Measurements from ENCODE around the gene PROS1. TPM values are rescaled to one million over a fixed set of nuclear protein-coding genes. Genes with fewer than 3 reads are reported as not detected.
"Not testable (repeated sequence)": the region's sequence is repeated elsewhere in the genome, so short reads cannot be mapped to it uniquely, and the experiment has no call there.

The PROS1 gene
- polyA plus RNA-seq, 1 of the 3 experiments (the other 2 are of a cell fraction) = 9.1 TPM

- H3K79me2 ChIP-seq (ENCODE audit: insufficient read depth) = no peaks in the 10 kb centered on the region
- no peaks in the 10 kb centered on the region for H3K9me2 ChIP-seq
- no peak overlapping the region for H3K27ac ChIP-seq (ENCODE audit: low read depth in 2 of 2, low read length in 1 of 2)
- ChIA-PET CTCF (interaction anchor here (0.7 kb wide), 1 partner anchor 36 kb away, joined by 3 read pairs; no protein-coding TSS in a partner anchor), POLR2A (no interaction called here)
- peaks cover 0 to 2% of the 10 kb centered on the region in 2 experiments; a peak in 1 of 4 replicates for H3K4me1 ChIP-seq (ENCODE audit: control insufficient read depth in 1 of 2, insufficient read depth in 2 of 2, low read depth in 1 of 2, low read length in 1 of 2)
- no peaks in the 10 kb centered on the region for H3K9me3 ChIP-seq
- 94% methylated on average over 3 of the region's 3 CpGs for WGBS (ENCODE audit: low lambda C conversion rate)
- no peaks in the 10 kb centered on the region for H4K20me1 ChIP-seq (ENCODE audit: insufficient read depth)
- H3K4me2 ChIP-seq = no peak overlapping the region
- H2AFZ ChIP-seq (ENCODE audit: low read depth) = no peak overlapping the region
- H3K36me3 ChIP-seq (replicated peaks in 1 of 2; ENCODE audit: control insufficient read depth in 1 of 2, insufficient read depth in 2 of 2, low read length in 1 of 2) = no peaks in the 10 kb centered on the region
- peaks cover 9% of the 10 kb centered on the region for H3F3A ChIP-seq (replicated peaks; ENCODE audit: insufficient read depth)
- DNase-seq = no peak
- TF ChIP-seq PBX3 (IDR thresholded peaks at IDR 0.05) (0 out of 2 replicates have a peak, but pooled peaks have one; percentile 40), POLR2AphosphoS5 (IDR thresholded peaks at IDR 0.05; ENCODE audit: low read depth, low read length) (no peak)
- H3K27me3 ChIP-seq (ENCODE audit: insufficient read depth) = no peaks in the 10 kb centered on the region
- H3K9ac ChIP-seq = no peak overlapping the region
- H3K4me3 ChIP-seq (ENCODE audit: low read depth in 2 of 2, low read length in 1 of 2) = no peak overlapping the region
Measured at GRCh38 chr3:93969443-93969842, 4.3 kb downstream of the PROS1 start.

GRCh38 chr3:93965106-93965505 is 8.6 kb downstream of the PROS1 start:
- POLR2A ChIA-PET = interaction anchor here (1.1 kb wide), 1 partner anchor 9 kb away, joined by 3 read pairs; the partner anchor contains the start of gene PROS1
- H3F3A ChIP-seq (replicated peaks; ENCODE audit: insufficient read depth); H3K9ac ChIP-seq; CTCF ChIA-PET; H3K9me2 ChIP-seq; H3K9me3 ChIP-seq; H3K4me3 ChIP-seq (ENCODE audit: low read depth in 2 of 2, low read length in 1 of 2); H3K27ac ChIP-seq (ENCODE audit: low read depth in 2 of 2, low read length in 1 of 2); H3K27me3 ChIP-seq (ENCODE audit: insufficient read depth); H3K36me3 ChIP-seq (replicated peaks in 1 of 2; ENCODE audit: control insufficient read depth in 1 of 2, insufficient read depth in 2 of 2, low read length in 1 of 2); DNase-seq; H3K4me1 ChIP-seq (ENCODE audit: control insufficient read depth in 1 of 2, insufficient read depth in 2 of 2, low read depth in 1 of 2, low read length in 1 of 2); H2AFZ ChIP-seq (ENCODE audit: low read depth); H4K20me1 ChIP-seq (ENCODE audit: insufficient read depth); H3K79me2 ChIP-seq (ENCODE audit: insufficient read depth); H3K4me2 ChIP-seq: not testable (repeated sequence)
- 91% methylated on average over 19 of the region's 19 CpGs for WGBS (ENCODE audit: low lambda C conversion rate)

- Histone ChIP-seq H2AFZ (ENCODE audit: low read depth) (no peak overlapping the region), H3F3A (replicated peaks; ENCODE audit: insufficient read depth) (no peaks in the 10 kb centered on the region), H4K20me1 (ENCODE audit: insufficient read depth) (no peaks in the 10 kb centered on the region), H3K27ac (ENCODE audit: low read depth in 2 of 2, low read length in 1 of 2) (no peak overlapping the region), H3K9me2 (no peaks in the 10 kb centered on the region), H3K9me3 (no peaks in the 10 kb centered on the region), H3K4me2 (no peak overlapping the region), H3K9ac (no peak overlapping the region), H3K27me3 (ENCODE audit: insufficient read depth) (no peaks in the 10 kb centered on the region), H3K36me3 (replicated peaks in 1 of 2; ENCODE audit: control insufficient read depth in 1 of 2, insufficient read depth in 2 of 2, low read length in 1 of 2) (no peaks in the 10 kb centered on the region), H3K79me2 (ENCODE audit: insufficient read depth) (no peaks in the 10 kb centered on the region), H3K4me3 (ENCODE audit: low read depth in 2 of 2, low read length in 1 of 2) (no peak overlapping the region), H3K4me1 (ENCODE audit: control insufficient read depth in 1 of 2, insufficient read depth in 2 of 2, low read depth in 1 of 2, low read length in 1 of 2) (no peaks in the 10 kb centered on the region)
- CTCF ChIA-PET = interaction anchor here (1.4 kb wide), 1 partner anchor 13 kb away, joined by 6 read pairs; no protein-coding TSS in a partner anchor
- POLR2A ChIA-PET = no interaction called here
- WGBS (ENCODE audit: low lambda C conversion rate) = 60% methylated on average over 3 of the region's 3 CpGs
- no peak for DNase-seq
- TF ChIP-seq EZH2phosphoT487 (IDR thresholded peaks at IDR 0.05; ENCODE audit: borderline replicate concordance, low read depth) (no peak), RAD21 (IDR thresholded peaks at IDR 0.05; ENCODE audit: low read length) (no peak), YY1 (IDR thresholded peaks at IDR 0.05; ENCODE audit: low read depth) (no peak), RFX5 (IDR thresholded peaks at IDR 0.05; ENCODE audit: low read length) (no peak), IRF3 (IDR thresholded peaks at IDR 0.05; ENCODE audit: low read depth, low read length) (no peak), FOXJ3 (CRISPR knock-in tag; IDR thresholded peaks at IDR 0.05) (no peak), FOSL2 (IDR thresholded peaks at IDR 0.05; ENCODE audit: borderline replicate concordance, low read depth) (no peak), RXRA (IDR thresholded peaks at IDR 0.05; ENCODE audit: borderline replicate concordance, low read depth) (no peak), NFIC (IDR thresholded peaks at IDR 0.05; ENCODE audit: borderline replicate concordance) (no peak), CTCF (IDR thresholded peaks at IDR 0.05) (no peak), CHD2 (IDR thresholded peaks at IDR 0.05; ENCODE audit: low read length, partially characterized antibody) (no peak), JUND (IDR thresholded peaks at IDR 0.05) (no peak), SIN3A (IDR thresholded peaks at IDR 0.05; ENCODE audit: borderline replicate concordance, low read depth, low read length) (no peak), TCF12 (IDR thresholded peaks at IDR 0.05) (no peak), TAF1 (IDR thresholded peaks at IDR 0.05; ENCODE audit: borderline replicate concordance, low read depth, low read length) (no peak), ZBTB33 (IDR thresholded peaks at IDR 0.05; ENCODE audit: borderline replicate concordance, low read depth) (no peak)
Measured at GRCh38 chr3:93962798-93963197, 10.9 kb downstream of the PROS1 start.
